ENCODE data around the gene ABL1.

ABL1 gene

GRCh38 chr9:130895481-130896232 lies 60.6 kb downstream of the ABL1 start:
- 87% methylated on average over 24 of the region's 24 CpGs for WGBS
- H3K27ac ChIP-seq (ENCODE audit: low read depth, low read length): no peak overlapping the region
- H3K4me1 ChIP-seq (ENCODE audit: insufficient read depth, low read length): no peaks in the 10 kb centered on the region
- H3K4me3 ChIP-seq (ENCODE audit: low read length): no peak overlapping the region
- H3K9me3 ChIP-seq (ENCODE audit: insufficient read depth, low read depth, low read length): no peaks in the 10 kb centered on the region
- H3K36me3 ChIP-seq (ENCODE audit: insufficient read depth, low read length): peaks cover 3% of the 10 kb centered on the region; the same call in 1 of the 2 replicates
- no peak overlapping the region for H3K9ac ChIP-seq (ENCODE audit: low read depth, low read length)
- H3K27me3 ChIP-seq (ENCODE audit: insufficient read depth, low read length): no peaks in the 10 kb centered on the region

- Histone ChIP-seq H3K27ac (ENCODE audit: low read depth, low read length) (no peak within 1 kb of the TSS), H3K36me3 (ENCODE audit: insufficient read depth, low read length) (peaks cover 3% of the 10 kb centered on the region; the same call in 1 of the 2 replicates), H3K4me3 (ENCODE audit: low read length) (no peak within 1 kb of the TSS), H3K9ac (ENCODE audit: low read depth, low read length) (no peak within 1 kb of the TSS), H3K9me3 (ENCODE audit: insufficient read depth, low read depth, low read length) (no peaks in the 10 kb centered on the region), H3K4me1 (ENCODE audit: insufficient read depth, low read length) (no peaks in the 10 kb centered on the region), H3K27me3 (ENCODE audit: insufficient read depth, low read length) (no peaks in the 10 kb centered on the region)
- WGBS: 91% methylated on average over 27 of the region's 27 CpGs
These were observed 61.4 kb downstream of the ABL1 start, which contains the start of gene QRFP for GRCh38 chr9:130896233-130897014. Gene QRFP, minus strand, starts transcription at chr9:130896812. Its CDS starts 2,974 bp downstream, at chr9:130893838.

GRCh38 chr9:130897105-130897751 lies 62.2 kb downstream of the ABL1 start:
- H3K4me3 ChIP-seq (ENCODE audit: low read length): no peak overlapping the region
- no peak overlapping the region for H3K9ac ChIP-seq (ENCODE audit: low read depth, low read length)
- H3K27ac ChIP-seq (ENCODE audit: low read depth, low read length): no peak overlapping the region
- no peaks in the 10 kb centered on the region for H3K27me3 ChIP-seq (ENCODE audit: insufficient read depth, low read length)
- no peaks in the 10 kb centered on the region for H3K36me3 ChIP-seq (ENCODE audit: insufficient read depth, low read length)
- 91% methylated on average over 16 of the region's 16 CpGs for WGBS
- H3K9me3 ChIP-seq (ENCODE audit: insufficient read depth, low read depth, low read length): no peaks in the 10 kb centered on the region
- H3K4me1 ChIP-seq (ENCODE audit: insufficient read depth, low read length): no peaks in the 10 kb centered on the region

GRCh38 chr9:130897848-130898551 lies 62.9 kb downstream of the ABL1 start:
- Histone ChIP-seq H3K36me3 (ENCODE audit: insufficient read depth, low read length) (no peaks in the 10 kb centered on the region), H3K27me3 (ENCODE audit: insufficient read depth, low read length) (no peaks in the 10 kb centered on the region), H3K27ac (ENCODE audit: low read depth, low read length) (no peak overlapping the region), H3K9ac (ENCODE audit: low read depth, low read length) (no peak overlapping the region), H3K4me3 (ENCODE audit: low read length) (no peak overlapping the region), H3K9me3 (ENCODE audit: insufficient read depth, low read depth, low read length) (no peaks in the 10 kb centered on the region), H3K4me1 (ENCODE audit: insufficient read depth, low read length) (no peaks in the 10 kb centered on the region)
- WGBS: 90% methylated on average over 29 of the region's 29 CpGs

GRCh38 chr9:130898552-130898852 lies 63.4 kb downstream of the ABL1 start:
- Histone ChIP-seq H3K9me3 (ENCODE audit: insufficient read depth, low read depth, low read length) (no peaks in the 10 kb centered on the region), H3K36me3 (ENCODE audit: insufficient read depth, low read length) (no peaks in the 10 kb centered on the region), H3K4me3 (ENCODE audit: low read length) (no peak overlapping the region), H3K27ac (ENCODE audit: low read depth, low read length) (no peak overlapping the region), H3K4me1 (ENCODE audit: insufficient read depth, low read length) (no peaks in the 10 kb centered on the region), H3K27me3 (ENCODE audit: insufficient read depth, low read length) (no peaks in the 10 kb centered on the region), H3K9ac (ENCODE audit: low read depth, low read length) (no peak overlapping the region)
- WGBS: 91% methylated on average over 4 of the region's 4 CpGs

GRCh38 chr9:130899051-130899748 lies 64.1 kb downstream of the ABL1 start:
- Histone ChIP-seq H3K4me3 (ENCODE audit: low read length) (no peak overlapping the region), H3K27ac (ENCODE audit: low read depth, low read length) (no peak overlapping the region), H3K27me3 (ENCODE audit: insufficient read depth, low read length) (no peaks in the 10 kb centered on the region), H3K9me3 (ENCODE audit: insufficient read depth, low read depth, low read length) (no peaks in the 10 kb centered on the region), H3K36me3 (ENCODE audit: insufficient read depth, low read length) (no peaks in the 10 kb centered on the region), H3K4me1 (ENCODE audit: insufficient read depth, low read length) (no peaks in the 10 kb centered on the region), H3K9ac (ENCODE audit: low read depth, low read length) (no peak overlapping the region)
- 90% methylated on average over 25 of the region's 25 CpGs for WGBS

- no peak overlapping the region for H3K9ac ChIP-seq (ENCODE audit: low read depth, low read length)
- H3K27me3 ChIP-seq (ENCODE audit: insufficient read depth, low read length): no peaks in the 10 kb centered on the region
- 89% methylated on average over 16 of the region's 17 CpGs for WGBS
- no peaks in the 10 kb centered on the region for H3K36me3 ChIP-seq (ENCODE audit: insufficient read depth, low read length)
- H3K4me3 ChIP-seq (ENCODE audit: low read length): no peak overlapping the region
- H3K4me1 ChIP-seq (ENCODE audit: insufficient read depth, low read length): no peaks in the 10 kb centered on the region
- no peaks in the 10 kb centered on the region for H3K9me3 ChIP-seq (ENCODE audit: insufficient read depth, low read depth, low read length)
- H3K27ac ChIP-seq (ENCODE audit: low read depth, low read length): no peak overlapping the region
These were observed 65.8 kb downstream of the ABL1 start for GRCh38 chr9:130900701-130901497.

- Histone ChIP-seq H3K9ac (ENCODE audit: low read depth, low read length) (no peak overlapping the region), H3K36me3 (ENCODE audit: insufficient read depth, low read length) (no peaks in the 10 kb centered on the region), H3K27me3 (ENCODE audit: insufficient read depth, low read length) (no peaks in the 10 kb centered on the region), H3K9me3 (ENCODE audit: insufficient read depth, low read depth, low read length) (no peaks in the 10 kb centered on the region), H3K27ac (ENCODE audit: low read depth, low read length) (no peak overlapping the region), H3K4me1 (ENCODE audit: insufficient read depth, low read length) (no peaks in the 10 kb centered on the region), H3K4me3 (ENCODE audit: low read length) (no peak overlapping the region)
- WGBS: 91% methylated on average over 17 of the region's 17 CpGs
These were observed 66.6 kb downstream of the ABL1 start for GRCh38 chr9:130901498-130902203.

- Histone ChIP-seq H3K9me3 (ENCODE audit: insufficient read depth, low read depth, low read length) (no peaks in the 10 kb centered on the region), H3K9ac (ENCODE audit: low read depth, low read length) (no peak overlapping the region), H3K27ac (ENCODE audit: low read depth, low read length) (no peak overlapping the region), H3K36me3 (ENCODE audit: insufficient read depth, low read length) (no peaks in the 10 kb centered on the region), H3K4me1 (ENCODE audit: insufficient read depth, low read length) (no peaks in the 10 kb centered on the region), H3K4me3 (ENCODE audit: low read length) (no peak overlapping the region), H3K27me3 (ENCODE audit: insufficient read depth, low read length) (no peaks in the 10 kb centered on the region)
- WGBS: 89% methylated on average over 26 of the region's 27 CpGs
These were observed 67.4 kb downstream of the ABL1 start for GRCh38 chr9:130902204-130903185.
